Suppressor macrophage treated with lipopolysaccharide for 4 hours (primary cell): ENCODE data around the gene FHL3.
"Not testable (repeated sequence)": the region's sequence is repeated elsewhere in the genome, so short reads cannot be mapped to it uniquely, and the experiment has no call there.

Experiments
- DNase-seq: peaks from one replicate; pipeline ENCODE4 v3.0.0-alpha.2; 2020

Gene FHL3

GRCh38 chr1:37975083-37975482, 30.2 kb downstream of the FHL3 start:
- peak; percentile 54 for DNase-seq

GRCh38 chr1:37974567-37974966, 30.7 kb downstream of the FHL3 start:
- no peak for DNase-seq

GRCh38 chr1:37973684-37974083, 31.6 kb downstream of the FHL3 start:
- DNase-seq = not testable (repeated sequence)

- no peak for DNase-seq
These were observed 40.0 kb downstream of the FHL3 start for GRCh38 chr1:37965301-37965700.

- DNase-seq = not testable (repeated sequence)
These were observed 41.2 kb downstream of the FHL3 start for GRCh38 chr1:37964106-37964505.

- no peak for DNase-seq
These were observed 46.6 kb downstream of the FHL3 start for GRCh38 chr1:37958690-37959089.

GRCh38 chr1:37955685-37956084, 49.6 kb downstream of the FHL3 start:
- DNase-seq = no peak

- DNase-seq = no peak
These were observed 50.9 kb downstream of the FHL3 start for GRCh38 chr1:37954316-37954971.

- no peak for DNase-seq
These were observed 52.6 kb downstream of the FHL3 start for GRCh38 chr1:37952738-37953137.

- no peak for DNase-seq
These were observed 53.3 kb downstream of the FHL3 start for GRCh38 chr1:37951783-37952624.

GRCh38 chr1:37951041-37951782, 54.1 kb downstream of the FHL3 start:
- DNase-seq = peak; percentile 37

GRCh38 chr1:37949524-37950152, 55.7 kb downstream of the FHL3 start:
- DNase-seq = no peak

GRCh38 chr1:37948841-37949240, 56.5 kb downstream of the FHL3 start:
- DNase-seq = no peak

GRCh38 chr1:37948166-37948565, 57.1 kb downstream of the FHL3 start:
- peak; percentile 50 for DNase-seq

- peak; percentile 18 for DNase-seq
These were observed 58.0 kb downstream of the FHL3 start for GRCh38 chr1:37947364-37947763.
